NCI-H187 (cell line): ENCODE results near the gene FMNL2.

ENCODE experiments used
- DNase-seq, 2 experiments: peaks; one replicate each; lab custom pipeline; 2025; lab: John Stamatoyannopoulos, UW

FMNL2 gene

GRCh38 chr2:152493945-152494528, 159.1 kb downstream of the FMNL2 start:
- no peak for DNase-seq

GRCh38 chr2:152496371-152496770, 161.4 kb downstream of the FMNL2 start:
- no peak for DNase-seq

GRCh38 chr2:152497481-152498052, 162.6 kb downstream of the FMNL2 start:
- no peak for DNase-seq

- DNase-seq, result no peak
These were observed 164.4 kb downstream of the FMNL2 start for GRCh38 chr2:152499331-152499816.

GRCh38 chr2:152499896-152500735, 165.1 kb downstream of the FMNL2 start:
- DNase-seq, result no peak

GRCh38 chr2:152500772-152501171, 165.8 kb downstream of the FMNL2 start:
- DNase-seq, result no peak

- DNase-seq, result no peak
These were observed 166.7 kb downstream of the FMNL2 start for GRCh38 chr2:152501666-152502065.

- no peak for DNase-seq
These were observed 169.6 kb downstream of the FMNL2 start for GRCh38 chr2:152504618-152505017.

- no peak for DNase-seq
These were observed 170.5 kb downstream of the FMNL2 start for GRCh38 chr2:152505495-152505906.

GRCh38 chr2:152506843-152507242, 171.9 kb downstream of the FMNL2 start:
- DNase-seq, result no peak

GRCh38 chr2:152507907-152508306, 172.9 kb downstream of the FMNL2 start:
- no peak for DNase-seq

GRCh38 chr2:152508446-152508845, 173.5 kb downstream of the FMNL2 start:
- no peak for DNase-seq

GRCh38 chr2:152509772-152510491, 175.0 kb downstream of the FMNL2 start:
- no peak for DNase-seq

- DNase-seq, result no peak
These were observed 175.6 kb downstream of the FMNL2 start for GRCh38 chr2:152510621-152511020.

- no peak for DNase-seq
These were observed 177.0 kb downstream of the FMNL2 start for GRCh38 chr2:152511981-152512380.

- DNase-seq, result no peak
These were observed 178.1 kb downstream of the FMNL2 start for GRCh38 chr2:152513029-152513428.

GRCh38 chr2:152513681-152514080, 178.7 kb downstream of the FMNL2 start:
- DNase-seq, result no peak

GRCh38 chr2:152518034-152518433, 183.1 kb downstream of the FMNL2 start:
- no peak for DNase-seq

GRCh38 chr2:152518641-152519580, 183.9 kb downstream of the FMNL2 start:
- no peak for DNase-seq

- DNase-seq, result no peak
These were observed 184.6 kb downstream of the FMNL2 start for GRCh38 chr2:152519581-152519952.

- no peak for DNase-seq
These were observed 185.8 kb downstream of the FMNL2 start for GRCh38 chr2:152520759-152521158.
